Activated CD4-positive, alpha-beta T cell treated with anti-CD3 and anti-CD28 coated beads, Interleukin-2, amount 10 ng/mL, durations not matched to agents 7 days and 5 days (primary cell): Measurements from ENCODE around the gene PCDH9. TPM values are rescaled to one million over a fixed set of nuclear protein-coding genes. Genes with fewer than 3 reads are reported as not detected.
"Not testable (repeated sequence)": the region's sequence is repeated elsewhere in the genome, so short reads cannot be mapped to it uniquely, and the experiment has no call there.

Source experiments
- CTCF ChIA-PET: fragments of 350-600 bp; sonication (Branson Sonifier 250); formaldehyde crosslinking; loops from one replicate; lab custom pipeline; 2021; ENCODE audit warnings: antibody characterized with exemption; lab: Charles Lee
- POLR2A ChIA-PET: fragments of 350-600 bp; sonication (Branson Sonifier 250); formaldehyde crosslinking; loops from one replicate; lab custom pipeline; 2021; ENCODE audit warnings: antibody characterized with exemption; lab: Charles Lee
- DNase-seq: peaks from one replicate; pipeline ENCODE4 v3.0.0-alpha.2; 2020
- H3K27ac Mint-ChIP-seq: one replicate; pipeline ENCODE4 v1.8.0; 2021; ENCODE audit warnings: mild to moderate bottlenecking, moderate library complexity, mixed read lengths
- H3K27me3 Mint-ChIP-seq: one replicate; pipeline ENCODE4 v1.8.0; 2021; ENCODE audit warnings: mixed read lengths
- H3K36me3 Mint-ChIP-seq: one replicate; pipeline ENCODE4 v1.8.0; 2021; ENCODE audit warnings: low read depth, mixed read lengths
- H3K4me1 Mint-ChIP-seq: one replicate; pipeline ENCODE4 v1.8.0; 2021; ENCODE audit warnings: mixed read lengths
- H3K4me3 Mint-ChIP-seq: one replicate; pipeline ENCODE4 v1.8.0; 2021; ENCODE audit warnings: mild to moderate bottlenecking, moderate library complexity, mixed read lengths
- H3K9me3 Mint-ChIP-seq: one replicate; pipeline ENCODE4 v1.8.0; 2021; ENCODE audit warnings: mixed read lengths
- total RNA-seq, 2 experiments: library from RNA; stranded (reverse); gene quantifications; one replicate each; pipeline ENCODE4 v1.2.3, GENCODE V29; 2021

Gene PCDH9
- total RNA-seq, 2 experiments from 2014 or later = 0.25 to 0.30 TPM

DNA sequence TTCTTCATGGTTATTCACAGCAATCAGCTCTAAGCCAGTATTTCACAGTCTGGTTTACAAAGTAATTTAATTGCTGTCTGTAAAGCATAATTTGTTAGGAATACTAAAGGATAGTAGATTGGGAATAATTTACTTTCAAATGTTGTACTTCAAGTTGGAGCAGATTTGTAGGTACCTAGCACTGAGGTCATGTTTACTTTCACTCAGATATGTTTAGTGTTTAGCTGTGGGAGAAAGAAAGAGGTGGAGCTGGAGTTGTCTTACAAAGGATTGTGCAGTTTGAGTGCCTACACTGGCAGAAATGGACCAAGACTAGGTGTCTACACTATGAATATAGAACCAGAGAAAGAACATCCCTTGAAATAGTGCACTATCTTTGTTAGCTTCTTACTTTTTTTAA lies 464.6 kb downstream of the PCDH9 start:
- Mint-ChIP-seq H3K9me3 (peaks cover 13% of the 10 kb centered on the region), H3K27me3 (no peaks in the 10 kb centered on the region), H3K27ac (no peak overlapping the region), H3K4me1 (no peaks in the 10 kb centered on the region), H3K36me3 (no peaks in the 10 kb centered on the region), H3K4me3 (no peak overlapping the region)
- ChIA-PET CTCF (no interaction called here), POLR2A (no interaction called here)
- DNase-seq = no peak

DNA sequence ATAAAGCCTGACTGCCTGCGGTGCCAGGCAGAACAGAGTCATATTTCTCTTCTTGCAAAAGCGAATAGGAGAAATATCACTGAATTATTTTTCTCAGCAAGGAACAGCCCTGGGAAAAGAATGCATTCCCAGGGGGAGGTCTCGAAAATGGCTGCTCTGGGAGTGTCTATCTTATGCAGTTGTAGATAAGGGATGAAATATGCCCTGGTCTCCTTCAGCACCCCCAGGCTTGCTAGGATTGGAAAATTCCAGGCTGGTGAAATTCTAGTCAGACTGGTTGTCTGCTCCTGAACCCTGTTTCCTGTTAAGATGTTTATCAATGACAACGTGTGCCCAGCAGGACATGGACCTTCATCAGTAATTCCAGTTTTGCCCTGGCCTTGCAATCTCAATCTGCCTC lies 469.5 kb downstream of the PCDH9 start:
- H3K27ac Mint-ChIP-seq, H3K4me3 Mint-ChIP-seq, H3K36me3 Mint-ChIP-seq, POLR2A ChIA-PET, H3K27me3 Mint-ChIP-seq, DNase-seq, H3K4me1 Mint-ChIP-seq, CTCF ChIA-PET: not testable (repeated sequence)
- peaks cover 13% of the 10 kb centered on the region for H3K9me3 Mint-ChIP-seq

GRCh38 chr13:66759919-66760318 lies 470.2 kb downstream of the PCDH9 start:
- Mint-ChIP-seq H3K4me3 (no peak overlapping the region), H3K36me3 (no peaks in the 10 kb centered on the region), H3K27me3 (no peaks in the 10 kb centered on the region), H3K27ac (no peak overlapping the region), H3K4me1 (no peaks in the 10 kb centered on the region), H3K9me3 (peaks cover 13% of the 10 kb centered on the region)
- ChIA-PET POLR2A (no interaction called here), CTCF (no interaction called here)
- no peak for DNase-seq

- no peaks in the 10 kb centered on the region for H3K27me3 Mint-ChIP-seq
- CTCF ChIA-PET = no interaction called here
- H3K4me1 Mint-ChIP-seq = no peaks in the 10 kb centered on the region
- H3K36me3 Mint-ChIP-seq = no peaks in the 10 kb centered on the region
- peaks cover 11% of the 10 kb centered on the region for H3K9me3 Mint-ChIP-seq
- no peak overlapping the region for H3K4me3 Mint-ChIP-seq
- H3K27ac Mint-ChIP-seq = no peak overlapping the region
- DNase-seq = no peak
- POLR2A ChIA-PET = no interaction called here
Measured at GRCh38 chr13:66751691-66752090, 478.4 kb downstream of the PCDH9 start.

- H3K4me1 Mint-ChIP-seq = no peaks in the 10 kb centered on the region
- peaks cover 11% of the 10 kb centered on the region for H3K9me3 Mint-ChIP-seq
- no peaks in the 10 kb centered on the region for H3K27me3 Mint-ChIP-seq
- DNase-seq = no peak
- POLR2A ChIA-PET = no interaction called here
- no peak overlapping the region for H3K27ac Mint-ChIP-seq
- H3K4me3 Mint-ChIP-seq = no peak overlapping the region
- CTCF ChIA-PET = no interaction called here
- H3K36me3 Mint-ChIP-seq = no peaks in the 10 kb centered on the region
Measured at GRCh38 chr13:66748712-66749111, 481.4 kb downstream of the PCDH9 start.

- no peak overlapping the region for H3K27ac Mint-ChIP-seq
- ChIA-PET POLR2A (no interaction called here), CTCF (no interaction called here)
- no peaks in the 10 kb centered on the region for H3K36me3 Mint-ChIP-seq
- H3K27me3 Mint-ChIP-seq = no peaks in the 10 kb centered on the region
- no peak overlapping the region for H3K4me3 Mint-ChIP-seq
- no peak for DNase-seq
- peaks cover 8% of the 10 kb centered on the region for H3K9me3 Mint-ChIP-seq
- no peaks in the 10 kb centered on the region for H3K4me1 Mint-ChIP-seq
Measured at GRCh38 chr13:66745307-66745706, 484.8 kb downstream of the PCDH9 start.

DNA sequence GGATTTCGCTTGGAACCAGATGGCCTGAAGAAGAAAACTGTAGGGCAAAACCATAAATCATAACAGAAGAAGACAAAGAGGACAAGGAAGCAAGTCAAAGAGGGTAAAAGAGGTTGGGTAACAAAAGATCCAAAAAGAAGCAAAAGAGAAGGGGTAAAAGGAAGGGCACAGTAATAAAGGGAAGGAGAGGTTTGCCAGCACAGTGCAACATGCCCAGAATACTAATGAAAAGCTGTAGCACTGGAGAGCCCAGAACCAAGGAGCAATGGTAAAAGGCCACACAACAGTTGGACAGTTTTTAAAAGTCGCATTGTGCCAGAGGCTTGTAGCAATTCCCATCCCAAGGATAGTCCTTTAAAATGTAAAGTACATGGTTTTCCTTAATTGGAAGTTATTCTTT lies 506.6 kb downstream of the PCDH9 start:
- no peak for DNase-seq
- Mint-ChIP-seq H3K9me3 (no peaks in the 10 kb centered on the region), H3K27ac (no peak overlapping the region), H3K36me3 (no peaks in the 10 kb centered on the region), H3K4me3 (no peak overlapping the region), H3K27me3 (no peaks in the 10 kb centered on the region), H3K4me1 (no peaks in the 10 kb centered on the region)
- ChIA-PET POLR2A (no interaction called here), CTCF (no interaction called here)

DNA sequence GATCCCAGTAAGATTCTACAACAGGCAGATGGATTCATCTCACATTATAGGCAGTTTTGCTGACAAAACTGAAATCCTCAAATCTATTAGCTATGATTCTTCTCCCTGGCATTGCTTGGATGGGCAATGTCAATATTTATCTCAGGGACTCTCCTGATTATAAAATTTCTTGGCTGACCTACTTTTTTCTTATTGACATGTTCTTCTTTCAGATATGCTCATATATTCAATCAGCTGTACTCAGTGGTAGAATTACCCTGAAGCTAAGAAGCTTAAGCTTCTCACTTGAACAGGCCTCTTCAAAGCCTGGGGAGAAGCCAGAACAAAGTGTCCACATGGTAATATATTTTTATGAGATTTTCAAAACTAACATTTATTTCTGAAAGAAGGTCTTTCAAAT lies 513.6 kb downstream of the PCDH9 start:
- no peak overlapping the region for H3K27ac Mint-ChIP-seq
- H3K36me3 Mint-ChIP-seq = no peaks in the 10 kb centered on the region
- ChIA-PET CTCF (no interaction called here), POLR2A (no interaction called here)
- no peak for DNase-seq
- H3K4me1 Mint-ChIP-seq = no peaks in the 10 kb centered on the region
- no peaks in the 10 kb centered on the region for H3K27me3 Mint-ChIP-seq
- H3K4me3 Mint-ChIP-seq = no peak overlapping the region
- H3K9me3 Mint-ChIP-seq = no peaks in the 10 kb centered on the region

DNA sequence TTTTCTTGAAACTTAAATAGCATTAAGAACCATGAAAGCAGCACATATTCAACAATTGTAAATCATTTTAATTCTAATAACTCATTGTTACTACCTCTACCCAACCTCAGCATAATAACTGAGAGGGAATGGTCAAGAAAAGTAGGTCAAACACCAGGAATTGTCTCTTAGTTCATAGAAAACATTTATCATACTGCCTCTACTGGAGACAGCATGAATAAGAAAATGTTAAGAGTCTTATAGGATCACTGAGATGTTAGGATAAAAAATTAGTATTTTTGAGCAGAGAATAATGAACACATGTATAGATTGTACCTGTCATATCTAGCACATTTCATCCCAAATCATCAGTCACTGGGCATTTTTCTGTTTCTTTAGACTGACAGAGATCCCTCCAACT lies 515.3 kb downstream of the PCDH9 start:
- no peaks in the 10 kb centered on the region for H3K27me3 Mint-ChIP-seq
- CTCF ChIA-PET = no interaction called here
- no peak overlapping the region for H3K4me3 Mint-ChIP-seq

GRCh38 chr13:66704110-66704509 lies 526.0 kb downstream of the PCDH9 start:
- Mint-ChIP-seq H3K9me3 (no peaks in the 10 kb centered on the region), H3K4me3 (no peak overlapping the region), H3K27me3 (no peaks in the 10 kb centered on the region), H3K27ac (no peak overlapping the region), H3K4me1 (no peaks in the 10 kb centered on the region), H3K36me3 (no peaks in the 10 kb centered on the region)
- CTCF ChIA-PET = no interaction called here
- DNase-seq = no peak
- POLR2A ChIA-PET = no interaction called here

More for the DNA sequence above, 515.3 kb downstream of the PCDH9 start:
- H3K4me1 Mint-ChIP-seq = no peaks in the 10 kb centered on the region
- H3K27ac Mint-ChIP-seq = no peak overlapping the region
- no peak for DNase-seq
- no peaks in the 10 kb centered on the region for H3K36me3 Mint-ChIP-seq
- POLR2A ChIA-PET = no interaction called here
- no peaks in the 10 kb centered on the region for H3K9me3 Mint-ChIP-seq

DNA sequence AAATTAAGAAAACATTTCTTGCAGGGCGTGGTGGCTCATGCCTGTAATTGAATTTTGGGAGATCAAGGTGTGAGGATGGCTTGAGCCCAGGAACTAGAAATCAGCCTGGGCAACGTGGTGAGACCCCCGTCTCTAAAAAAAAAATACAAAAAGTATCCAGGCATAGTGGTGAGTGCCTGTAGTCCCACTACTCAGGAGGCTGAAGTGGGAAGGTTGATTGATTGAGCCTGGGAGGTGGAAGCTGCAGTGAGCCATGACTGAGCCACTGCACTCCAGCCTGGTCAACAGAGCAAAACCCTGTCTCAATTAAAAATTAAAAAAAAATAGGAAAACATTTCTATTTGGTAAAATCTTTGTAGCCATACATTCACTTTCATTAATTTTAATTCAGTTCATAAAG lies 526.5 kb downstream of the PCDH9 start:
- Mint-ChIP-seq H3K27ac (no peak overlapping the region), H3K9me3 (no peaks in the 10 kb centered on the region), H3K36me3 (no peaks in the 10 kb centered on the region), H3K4me3 (no peak overlapping the region), H3K4me1 (no peaks in the 10 kb centered on the region), H3K27me3 (no peaks in the 10 kb centered on the region)
- no peak for DNase-seq
- CTCF ChIA-PET = no interaction called here
- POLR2A ChIA-PET = no interaction called here

GRCh38 chr13:66700117-66700601 lies 530.0 kb downstream of the PCDH9 start:
- Mint-ChIP-seq H3K9me3 (no peaks in the 10 kb centered on the region), H3K27ac (no peak overlapping the region), H3K27me3 (no peaks in the 10 kb centered on the region), H3K4me3 (no peak overlapping the region), H3K4me1 (no peaks in the 10 kb centered on the region), H3K36me3 (no peaks in the 10 kb centered on the region)
- POLR2A ChIA-PET = no interaction called here
- DNase-seq = no peak
- CTCF ChIA-PET = interaction anchor here (0.6 kb wide), 1 partner anchor 190 kb away, joined by 3 read pairs; no protein-coding TSS in a partner anchor

GRCh38 chr13:66693656-66694055 lies 536.5 kb downstream of the PCDH9 start:
- Mint-ChIP-seq H3K27me3 (no peaks in the 10 kb centered on the region), H3K9me3 (no peaks in the 10 kb centered on the region), H3K36me3 (no peaks in the 10 kb centered on the region), H3K27ac (no peak overlapping the region), H3K4me1 (no peaks in the 10 kb centered on the region), H3K4me3 (no peak overlapping the region)
- ChIA-PET POLR2A (no interaction called here), CTCF (no interaction called here)
- DNase-seq = no peak

GRCh38 chr13:66691149-66691548 lies 539.0 kb downstream of the PCDH9 start:
- H3K4me3 Mint-ChIP-seq = no peak overlapping the region
- no peak overlapping the region for H3K27ac Mint-ChIP-seq
- H3K27me3 Mint-ChIP-seq = no peaks in the 10 kb centered on the region
- no peaks in the 10 kb centered on the region for H3K36me3 Mint-ChIP-seq
- no peaks in the 10 kb centered on the region for H3K9me3 Mint-ChIP-seq
- CTCF ChIA-PET = no interaction called here
- H3K4me1 Mint-ChIP-seq = no peaks in the 10 kb centered on the region
- no peak for DNase-seq
- POLR2A ChIA-PET = no interaction called here
